DLD1 (cell line): Measurements from ENCODE around the gene CCNY.

Experiments
- in situ Hi-C: cut with HindIII; loops from 2 replicates; pipeline ENCODE4 v1.10.0; 2017; ENCODE audit warnings: low sequenced_read_pairs

Gene CCNY

GRCh38 chr10:35448687-35449662 lies 112.7 kb downstream of the CCNY start:
- in situ Hi-C loops, result no loop called here

- in situ Hi-C loops, result no loop called here
Observed at GRCh38 chr10:35449944-35450343, 113.6 kb downstream of the CCNY start.

GRCh38 chr10:35451151-35452016 lies 115.1 kb downstream of the CCNY start:
- in situ Hi-C loops, result no loop called here

GRCh38 chr10:35452171-35452570 lies 115.9 kb downstream of the CCNY start:
- in situ Hi-C loops, result no loop called here

- in situ Hi-C loops, result no loop called here
Observed at GRCh38 chr10:35452847-35453246, 116.5 kb downstream of the CCNY start.

GRCh38 chr10:35453855-35454532 lies 117.7 kb downstream of the CCNY start:
- in situ Hi-C loops, result no loop called here

GRCh38 chr10:35456153-35456720 lies 119.9 kb downstream of the CCNY start:
- in situ Hi-C loops, result no loop called here

GRCh38 chr10:35456784-35457183 lies 120.5 kb downstream of the CCNY start:
- in situ Hi-C loops, result no loop called here

- in situ Hi-C loops, result no loop called here
Observed at GRCh38 chr10:35458500-35459448, 122.5 kb downstream of the CCNY start.

GRCh38 chr10:35459449-35459847 lies 123.1 kb downstream of the CCNY start:
- in situ Hi-C loops, result no loop called here

GRCh38 chr10:35460852-35461460 lies 124.6 kb downstream of the CCNY start:
- in situ Hi-C loops, result loop anchor here (10.0 kb wide), 1 partner anchor 276 kb away; no protein-coding TSS in a partner anchor

GRCh38 chr10:35462491-35462934 lies 126.2 kb downstream of the CCNY start:
- in situ Hi-C loops, result loop anchor here (10.0 kb wide), 1 partner anchor 278 kb away; no protein-coding TSS in a partner anchor

- in situ Hi-C loops, result loop anchor here (10.0 kb wide), 1 partner anchor 278 kb away; no protein-coding TSS in a partner anchor
Observed at GRCh38 chr10:35463105-35463867, 127.0 kb downstream of the CCNY start.

- in situ Hi-C loops, result loop anchor here (10.0 kb wide), 1 partner anchor 279 kb away; no protein-coding TSS in a partner anchor
Observed at GRCh38 chr10:35463878-35464277, 127.6 kb downstream of the CCNY start.

- in situ Hi-C loops, result loop anchor here (10.0 kb wide), 1 partner anchor 280 kb away; no protein-coding TSS in a partner anchor
Observed at GRCh38 chr10:35464825-35465456, 128.6 kb downstream of the CCNY start.

GRCh38 chr10:35465673-35466072 lies 129.4 kb downstream of the CCNY start:
- in situ Hi-C loops, result loop anchor here (10.0 kb wide), 1 partner anchor 281 kb away; no protein-coding TSS in a partner anchor

- in situ Hi-C loops, result loop anchor here (10.0 kb wide), 1 partner anchor 281 kb away; no protein-coding TSS in a partner anchor
Observed at GRCh38 chr10:35466170-35466569, 129.9 kb downstream of the CCNY start.
